Measurements from ENCODE around the gene DNAH7. TPM values are rescaled to one million over a fixed set of nuclear protein-coding genes. Genes with fewer than 3 reads are reported as not detected.

Gene DNAH7
- total and polyA plus RNA-seq, 10 of the 15 experiments (the other 5 are each of a cell fraction or from before 2014, with no cell fraction given), result 0.05 to 0.61 (median 0.16) TPM

GRCh38 chr2:195732574-195732973, 336.1 kb downstream of the DNAH7 start:
- Histone ChIP-seq H4K20me1 (ENCODE audit: control insufficient read depth, insufficient read depth) (no peaks in the 10 kb centered on the region), H3K9ac (ENCODE audit: control insufficient read depth, insufficient read depth, low read length) (no peak overlapping the region), H3K27ac (ENCODE audit: control insufficient read depth, insufficient read depth) (no peak overlapping the region), H3K9me3 (replicated peaks; ENCODE audit: control insufficient read depth, insufficient read depth, low read length) (no peaks in the 10 kb centered on the region), H3K36me3 (ENCODE audit: control insufficient read depth in 2 of 2, insufficient read depth in 2 of 2, low read length in 1 of 2) (no peaks in the 10 kb centered on the region), H3K79me2 (ENCODE audit: control insufficient read depth, insufficient read depth, low read length) (no peaks in the 10 kb centered on the region), H3K4me3 (no peak overlapping the region), H3K4me2 (ENCODE audit: control insufficient read depth, insufficient read depth) (no peak overlapping the region), H3K27me3 (replicated peaks in 1 of 2; ENCODE audit: control insufficient read depth in 2 of 2, insufficient read depth in 2 of 2, low read length in 1 of 2) (no peaks in the 10 kb centered on the region), H3K4me1 (ENCODE audit: control insufficient read depth, insufficient read depth, low read length) (no peaks in the 10 kb centered on the region), H2AFZ (ENCODE audit: control insufficient read depth, low read depth, low read length) (no peak overlapping the region)
- ATAC-seq (no peak), FAIRE-seq (no peak), DNase-seq (ENCODE audit: low read depth, low spot score) (no peak)
- CTCF ChIA-PET, result interaction anchor here (0.6 kb wide), 1 partner anchor 162 kb away, joined by 3 read pairs; no protein-coding TSS in a partner anchor
- no TSS peak for BruUV-seq (replicated peaks)
- 100% methylated on average over 1 of the region's 1 CpG for WGBS (ENCODE audit: insufficient coverage, insufficient replicate concordance, low lambda C conversion rate, missing lambda C conversion rate)
- intact Hi-C loops (cut with micrococcal nuclease; ENCODE audit: unreplicated experiment), result no loop called here
- SMC1A ChIA-PET (ENCODE audit: uncharacterized antibody, unreplicated experiment), result no interaction called here
- RAD21 ChIA-PET (ENCODE audit: unreplicated experiment), result no interaction called here
- POLR2A ChIA-PET, result no interaction called here
- in situ Hi-C loops (cut with MboI), result no loop called here
- TF ChIP-seq PKNOX1 (IDR thresholded peaks at IDR 0.05), result no peak
- no peak for TF ChIP-seq CHD1 (IDR thresholded peaks at IDR 0.05; ENCODE audit: low read depth, low read length)
- TF ChIP-seq POU2F2 (IDR thresholded peaks at IDR 0.05; ENCODE audit: borderline replicate concordance, low read depth, low read length), result no peak
- no peak for TF ChIP-seq RELB (IDR thresholded peaks at IDR 0.05; ENCODE audit: low read depth)
- TF ChIP-seq ZBTB40 (IDR thresholded peaks at IDR 0.05; ENCODE audit: borderline replicate concordance), result no peak
- TF ChIP-seq SMAD1 (IDR thresholded peaks at IDR 0.05; ENCODE audit: low read depth, partially characterized antibody), result no peak
- TF ChIP-seq IRF4 (IDR thresholded peaks at IDR 0.05; ENCODE audit: low read depth, low read length), result no peak
- no peak for TF ChIP-seq SMC3 (IDR thresholded peaks at IDR 0.05; ENCODE audit: borderline replicate concordance, low read length)
- TF ChIP-seq REST (IDR thresholded peaks at IDR 0.05; ENCODE audit: low read depth, low read length), result no peak
- TF ChIP-seq MTA2 (IDR thresholded peaks at IDR 0.05; ENCODE audit: low read depth), result no peak
- TF ChIP-seq SMARCA5 (IDR thresholded peaks at IDR 0.05), result no peak
- no peak for TF ChIP-seq ZSCAN29 (IDR thresholded peaks at IDR 0.05)
- no peak for TF ChIP-seq IKZF2 (IDR thresholded peaks at IDR 0.05)
- TF ChIP-seq USF2 (IDR thresholded peaks at IDR 0.05; ENCODE audit: borderline replicate concordance, low read depth, low read length), result no peak
